ENCODE measurements around the gene FHOD3.

The FHOD3 gene

GRCh38 chr18:36638224-36638623 is 340.7 kb downstream of the FHOD3 start:
- no peak for DNase-seq

- DNase-seq = no peak
These were observed 342.8 kb downstream of the FHOD3 start for GRCh38 chr18:36640021-36640952.

- no peak for DNase-seq
These were observed 345.5 kb downstream of the FHOD3 start for GRCh38 chr18:36643061-36643460.

DNA sequence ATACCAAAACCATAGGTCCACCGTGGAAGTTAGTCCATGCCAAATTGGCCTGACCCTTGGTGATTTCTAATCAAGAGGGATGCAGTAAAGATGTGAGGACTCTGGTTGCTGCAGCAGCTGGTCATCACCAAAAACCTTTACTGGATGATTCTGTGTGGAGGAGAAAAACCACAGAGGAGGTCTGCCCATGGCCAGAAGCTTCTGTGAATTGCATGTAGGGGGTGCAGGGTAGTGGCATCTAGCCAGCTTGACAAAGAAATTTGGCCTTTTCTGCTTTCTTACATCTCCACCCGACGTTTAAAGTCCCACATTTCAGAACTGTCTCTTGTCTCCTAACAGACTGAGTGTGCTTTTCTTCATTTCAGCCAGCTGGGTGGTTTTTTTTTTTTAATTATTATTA is 351.3 kb downstream of the FHOD3 start:
- DNase-seq = no peak

- no peak for DNase-seq
These were observed 351.7 kb downstream of the FHOD3 start for GRCh38 chr18:36649205-36649604.

DNA sequence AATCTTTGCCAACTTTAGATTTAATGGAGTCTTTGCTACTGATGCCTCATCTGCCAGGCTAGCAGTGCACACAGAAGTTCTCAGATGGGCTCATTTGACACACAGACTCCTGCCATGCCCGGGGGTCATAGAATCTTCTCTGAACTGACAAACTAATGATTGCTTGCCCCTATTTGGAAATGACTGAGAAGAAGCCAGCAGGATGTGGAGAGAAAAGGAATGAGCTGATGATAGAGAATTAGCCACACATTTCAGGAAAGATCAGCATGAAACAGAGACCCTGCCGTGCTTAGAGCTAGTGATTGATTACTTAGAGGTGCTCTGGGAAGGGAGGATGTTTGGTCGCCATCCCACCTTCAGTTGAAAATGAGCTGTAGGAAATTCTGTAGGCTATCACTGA is 352.8 kb downstream of the FHOD3 start:
- DNase-seq = no peak

- no peak for DNase-seq
These were observed 353.4 kb downstream of the FHOD3 start for GRCh38 chr18:36650906-36651305.

- no peak for DNase-seq
These were observed 355.0 kb downstream of the FHOD3 start for GRCh38 chr18:36652503-36652902.

GRCh38 chr18:36653141-36653869 is 355.8 kb downstream of the FHOD3 start:
- DNase-seq = no peak

- no peak for DNase-seq
These were observed 356.4 kb downstream of the FHOD3 start for GRCh38 chr18:36653870-36654269.

- DNase-seq = no peak
These were observed 357.6 kb downstream of the FHOD3 start for GRCh38 chr18:36655074-36655473.

- no peak for DNase-seq
These were observed 358.4 kb downstream of the FHOD3 start for GRCh38 chr18:36655930-36656329.

DNA sequence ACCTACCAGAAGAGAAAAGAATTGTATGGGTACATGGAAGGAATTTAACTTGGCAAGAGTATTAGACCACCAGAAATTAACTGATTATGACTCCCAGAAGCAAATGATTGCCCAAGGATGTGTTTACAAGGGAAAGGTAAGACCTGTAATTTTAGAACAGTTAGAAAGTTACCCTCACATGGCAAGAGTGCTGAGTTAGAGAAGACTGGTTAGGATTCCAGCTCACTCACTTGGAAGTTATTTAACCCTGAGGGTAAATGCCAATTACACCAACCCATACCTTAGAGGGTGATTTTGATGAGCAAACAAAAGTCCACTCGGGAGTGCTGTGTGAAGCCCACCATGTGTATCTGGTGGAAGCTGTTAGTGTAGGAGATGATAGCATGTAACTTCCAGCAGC is 361.1 kb downstream of the FHOD3 start:
- no peak for DNase-seq

GRCh38 chr18:36660311-36660710 is 362.8 kb downstream of the FHOD3 start:
- no peak for DNase-seq

- no peak for DNase-seq
These were observed 364.5 kb downstream of the FHOD3 start for GRCh38 chr18:36661999-36662398.

DNA sequence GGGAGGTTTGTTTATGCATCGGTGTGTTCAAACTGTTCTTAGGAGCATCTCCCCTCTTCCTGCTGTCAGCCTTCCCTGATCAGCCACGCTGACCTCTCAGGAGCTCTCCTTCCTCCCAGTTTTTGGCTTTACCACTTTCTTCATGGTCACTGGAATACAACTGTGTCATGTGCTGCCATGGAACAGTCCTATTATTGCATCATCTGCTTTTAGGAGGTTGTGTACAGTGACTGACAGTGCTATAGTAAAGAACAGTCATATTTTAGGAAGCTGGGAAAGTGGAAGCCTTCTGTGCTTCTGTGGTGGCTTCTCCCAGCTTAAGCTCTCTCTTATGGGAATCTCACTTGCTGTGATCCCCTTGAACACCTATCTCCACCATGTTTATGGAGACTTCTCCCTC is 365.8 kb downstream of the FHOD3 start:
- DNase-seq = no peak

DNA sequence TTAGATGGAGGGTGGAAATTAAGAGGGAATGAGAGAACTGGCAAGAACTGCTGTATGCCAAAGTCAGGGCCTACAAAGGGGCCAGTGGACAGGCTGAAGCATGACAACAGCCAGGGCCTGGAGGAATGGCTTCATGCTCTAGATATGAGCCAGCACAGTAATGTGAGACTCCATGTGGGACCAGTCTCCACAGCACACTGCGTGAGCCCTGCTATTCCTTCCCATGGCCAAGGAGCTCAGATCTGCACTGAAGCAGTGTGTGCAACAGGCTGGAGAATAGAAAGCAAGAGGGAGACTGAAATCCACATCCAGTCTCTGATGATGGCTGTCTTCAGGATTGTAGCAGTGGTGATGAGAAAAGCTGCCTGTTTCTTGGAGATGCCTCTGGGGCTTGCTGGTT is 368.4 kb downstream of the FHOD3 start:
- no peak for DNase-seq

- DNase-seq = no peak
These were observed 370.3 kb downstream of the FHOD3 start for GRCh38 chr18:36667811-36668210.

- no peak for DNase-seq
These were observed 370.8 kb downstream of the FHOD3 start for GRCh38 chr18:36668349-36668748.

GRCh38 chr18:36672437-36673344 is 375.2 kb downstream of the FHOD3 start:
- no peak for DNase-seq

GRCh38 chr18:36673452-36673851 is 375.9 kb downstream of the FHOD3 start:
- DNase-seq = no peak

- no peak for DNase-seq
These were observed 377.6 kb downstream of the FHOD3 start for GRCh38 chr18:36675076-36675475.

DNA sequence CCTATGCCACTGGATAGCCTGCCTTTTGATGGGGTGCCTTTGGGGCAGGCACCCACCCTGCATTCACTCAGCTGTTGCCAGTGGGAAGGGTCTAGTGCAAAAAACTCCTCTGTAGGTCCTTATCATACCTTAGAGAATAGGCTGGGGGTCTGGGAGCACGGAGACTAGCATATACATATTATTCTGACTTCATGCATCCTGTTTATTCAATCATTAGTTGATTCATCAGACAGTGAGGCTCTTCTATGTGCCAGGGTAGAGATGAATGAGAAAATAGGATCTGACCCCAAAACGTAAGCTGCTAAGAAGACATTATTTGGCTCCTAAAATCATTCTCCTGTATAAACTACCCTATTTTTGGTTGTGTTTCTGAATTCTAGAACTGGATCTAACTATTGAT is 378.0 kb downstream of the FHOD3 start:
- no peak for DNase-seq

Data from central memory CD4-positive, alpha-beta T cell (primary cell).